Measurements from ENCODE around the gene HHIPL2. TPM values are rescaled to one million over a fixed set of nuclear protein-coding genes. Genes with fewer than 3 reads are reported as not detected.

Gene HHIPL2
- total RNA-seq, 1 experiment from 2014 or later: 14.7 TPM

GRCh38 chr1:222570837-222571236 lies 22.9 kb upstream of the HHIPL2 start:
- Histone ChIP-seq H3K9me3 (ENCODE audit: control insufficient read depth, insufficient read depth, low read depth, low read length) (peaks cover 6% of the 10 kb centered on the region; the same call in 1 of the 2 replicates), H3K36me3 (ENCODE audit: control insufficient read depth, insufficient read depth, low read length) (peaks cover 11% of the 10 kb centered on the region), H3K4me1 (ENCODE audit: control insufficient read depth, insufficient read depth, low read length) (no peaks in the 10 kb centered on the region), H3K27me3 (ENCODE audit: control insufficient read depth, insufficient read depth, low read length) (no peaks in the 10 kb centered on the region), H3K27ac (ENCODE audit: low read length) (no peak overlapping the region), H3K4me3 (ENCODE audit: low read depth in 2 of 2, low read length in 2 of 2) (no peak overlapping the region)
- no peak for ATAC-seq
- intact Hi-C loops (cut with micrococcal nuclease; ENCODE audit: unreplicated experiment): no loop called here
- ChIA-PET POLR2A (no interaction called here), CTCF (no interaction called here)
- DNase-seq (ENCODE audit: low read depth, low spot score): no peak
- TF ChIP-seq, protein P1, sequence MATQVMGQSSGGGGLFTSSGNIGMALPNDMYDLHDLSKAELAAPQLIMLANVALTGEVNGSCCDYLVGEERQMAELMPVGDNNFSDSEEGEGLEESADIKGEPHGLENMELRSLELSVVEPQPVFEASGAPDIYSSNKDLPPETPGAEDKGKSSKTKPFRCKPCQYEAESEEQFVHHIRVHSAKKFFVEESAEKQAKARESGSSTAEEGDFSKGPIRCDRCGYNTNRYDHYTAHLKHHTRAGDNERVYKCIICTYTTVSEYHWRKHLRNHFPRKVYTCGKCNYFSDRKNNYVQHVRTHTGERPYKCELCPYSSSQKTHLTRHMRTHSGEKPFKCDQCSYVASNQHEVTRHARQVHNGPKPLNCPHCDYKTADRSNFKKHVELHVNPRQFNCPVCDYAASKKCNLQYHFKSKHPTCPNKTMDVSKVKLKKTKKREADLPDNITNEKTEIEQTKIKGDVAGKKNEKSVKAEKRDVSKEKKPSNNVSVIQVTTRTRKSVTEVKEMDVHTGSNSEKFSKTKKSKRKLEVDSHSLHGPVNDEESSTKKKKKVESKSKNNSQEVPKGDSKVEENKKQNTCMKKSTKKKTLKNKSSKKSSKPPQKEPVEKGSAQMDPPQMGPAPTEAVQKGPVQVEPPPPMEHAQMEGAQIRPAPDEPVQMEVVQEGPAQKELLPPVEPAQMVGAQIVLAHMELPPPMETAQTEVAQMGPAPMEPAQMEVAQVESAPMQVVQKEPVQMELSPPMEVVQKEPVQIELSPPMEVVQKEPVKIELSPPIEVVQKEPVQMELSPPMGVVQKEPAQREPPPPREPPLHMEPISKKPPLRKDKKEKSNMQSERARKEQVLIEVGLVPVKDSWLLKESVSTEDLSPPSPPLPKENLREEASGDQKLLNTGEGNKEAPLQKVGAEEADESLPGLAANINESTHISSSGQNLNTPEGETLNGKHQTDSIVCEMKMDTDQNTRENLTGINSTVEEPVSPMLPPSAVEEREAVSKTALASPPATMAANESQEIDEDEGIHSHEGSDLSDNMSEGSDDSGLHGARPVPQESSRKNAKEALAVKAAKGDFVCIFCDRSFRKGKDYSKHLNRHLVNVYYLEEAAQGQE (IDR thresholded peaks at IDR 0.05; ENCODE audit: insufficient read depth in 1 of 2, low read depth in 2 of 2, low read length in 1 of 2): no peak
- TF ChIP-seq, protein P2, sequence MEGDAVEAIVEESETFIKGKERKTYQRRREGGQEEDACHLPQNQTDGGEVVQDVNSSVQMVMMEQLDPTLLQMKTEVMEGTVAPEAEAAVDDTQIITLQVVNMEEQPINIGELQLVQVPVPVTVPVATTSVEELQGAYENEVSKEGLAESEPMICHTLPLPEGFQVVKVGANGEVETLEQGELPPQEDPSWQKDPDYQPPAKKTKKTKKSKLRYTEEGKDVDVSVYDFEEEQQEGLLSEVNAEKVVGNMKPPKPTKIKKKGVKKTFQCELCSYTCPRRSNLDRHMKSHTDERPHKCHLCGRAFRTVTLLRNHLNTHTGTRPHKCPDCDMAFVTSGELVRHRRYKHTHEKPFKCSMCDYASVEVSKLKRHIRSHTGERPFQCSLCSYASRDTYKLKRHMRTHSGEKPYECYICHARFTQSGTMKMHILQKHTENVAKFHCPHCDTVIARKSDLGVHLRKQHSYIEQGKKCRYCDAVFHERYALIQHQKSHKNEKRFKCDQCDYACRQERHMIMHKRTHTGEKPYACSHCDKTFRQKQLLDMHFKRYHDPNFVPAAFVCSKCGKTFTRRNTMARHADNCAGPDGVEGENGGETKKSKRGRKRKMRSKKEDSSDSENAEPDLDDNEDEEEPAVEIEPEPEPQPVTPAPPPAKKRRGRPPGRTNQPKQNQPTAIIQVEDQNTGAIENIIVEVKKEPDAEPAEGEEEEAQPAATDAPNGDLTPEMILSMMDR (IDR thresholded peaks at IDR 0.05): no peak
- TF ChIP-seq SIN3A (IDR thresholded peaks at IDR 0.05; ENCODE audit: borderline replicate concordance, insufficient read depth, low read depth, low read length) (no peak), POLR2AphosphoS5 (IDR thresholded peaks at IDR 0.05; ENCODE audit: low read depth, low read length) (no peak), TCF7L2 (IDR thresholded peaks at IDR 0.05; ENCODE audit: low read depth, low read length) (no peak)
- no TSS peak for BruUV-seq (replicated peaks)
- in situ Hi-C loops (cut with HindIII; ENCODE audit: low pct_unique_long_range_greater_than_20kb, low sequenced_read_pairs): no loop called here

DNA sequence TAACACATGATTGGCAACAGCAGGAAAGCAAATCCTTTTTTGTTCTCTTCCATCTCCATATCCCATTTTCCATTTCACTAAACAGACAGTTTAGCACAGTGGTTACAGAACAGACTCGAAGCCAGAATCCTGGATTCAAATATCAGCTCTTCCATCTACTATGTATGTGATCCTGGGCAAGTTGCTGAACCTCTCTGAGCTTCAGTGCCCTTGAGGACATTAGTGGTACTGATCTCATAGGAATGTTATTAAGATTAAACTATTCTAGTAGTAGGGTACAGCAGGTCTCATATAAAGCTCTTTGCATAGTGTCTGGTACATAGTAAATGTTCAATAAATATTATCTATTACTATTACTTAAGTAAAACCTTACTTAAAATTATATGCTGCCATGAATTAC lies 13.8 kb upstream of the HHIPL2 start:
- H3K9me3 ChIP-seq (ENCODE audit: control insufficient read depth, insufficient read depth, low read depth, low read length): no peaks in the 10 kb centered on the region
- H3K4me3 ChIP-seq (ENCODE audit: low read depth in 2 of 2, low read length in 2 of 2): no peak overlapping the region
- ChIA-PET POLR2A (no interaction called here), CTCF (no interaction called here)
- H3K27me3 ChIP-seq (ENCODE audit: control insufficient read depth, insufficient read depth, low read length): no peaks in the 10 kb centered on the region
- intact Hi-C loops (cut with micrococcal nuclease; ENCODE audit: unreplicated experiment): no loop called here
- H3K4me1 ChIP-seq (ENCODE audit: control insufficient read depth, insufficient read depth, low read length): no peaks in the 10 kb centered on the region
- TF ChIP-seq TCF7L2 (IDR thresholded peaks at IDR 0.05; ENCODE audit: low read depth, low read length) (no peak), SIN3A (IDR thresholded peaks at IDR 0.05; ENCODE audit: borderline replicate concordance, insufficient read depth, low read depth, low read length) (no peak), POLR2AphosphoS5 (IDR thresholded peaks at IDR 0.05; ENCODE audit: low read depth, low read length) (no peak)
- TF ChIP-seq, protein P2 (IDR thresholded peaks at IDR 0.05): no peak
- TF ChIP-seq, protein P1 (IDR thresholded peaks at IDR 0.05; ENCODE audit: insufficient read depth in 1 of 2, low read depth in 2 of 2, low read length in 1 of 2): no peak
- H3K36me3 ChIP-seq (ENCODE audit: control insufficient read depth, insufficient read depth, low read length): peaks cover 27% of the 10 kb centered on the region
- in situ Hi-C loops (cut with HindIII; ENCODE audit: low pct_unique_long_range_greater_than_20kb, low sequenced_read_pairs): no loop called here
- no peak for ATAC-seq
- BruUV-seq (replicated peaks): no TSS peak
- no peak for DNase-seq (ENCODE audit: low read depth, low spot score)
- H3K27ac ChIP-seq (ENCODE audit: low read length): no peak overlapping the region
